Esophagus muscularis mucosa (tissue), 4 donors: ENCODE data around the gene PIK3CG. TPM values are rescaled to one million over a fixed set of nuclear protein-coding genes. Genes with fewer than 3 reads are reported as not detected.
A peak's percentile ranks its signal among the peaks of the same experiment; 100 is the strongest.

Experiments
- DNase-seq: peaks from one replicate; pipeline ENCODE4 v3.0.0-alpha.2; 2017; ENCODE audit errors: extremely low spot score
- H3K27ac ChIP-seq, 4 donors: fragments of 200-600 bp; sonication (generic); replicated peaks in 1 of 4; 1 replicate in 3 of 4; 2 replicates in 1 of 4; pipeline ENCODE4 v1.5.1; 2016 to 2019; ENCODE audit warnings: mild to moderate bottlenecking in 1 of 4
- H3K27me3 ChIP-seq, 4 donors: fragments of 200-600 bp; sonication (generic); one replicate each; pipeline versions ENCODE4 v1.5.1 to v1.6.0; 2016 to 2019
- H3K36me3 ChIP-seq, 4 donors: fragments of 200-600 bp; sonication (generic); one replicate each; pipeline ENCODE4 v1.5.1; 2016 to 2019
- H3K4me1 ChIP-seq, 4 donors: fragments of 200-600 bp; sonication (generic); one replicate each; pipeline ENCODE4 v1.5.1; 2016 to 2019
- H3K4me3 ChIP-seq, 4 donors: fragments of 200-600 bp; sonication (generic); 1 replicate in 2 of 4; 2 replicates in 2 of 4; pipeline ENCODE4 v1.5.1; 2016 to 2019; ENCODE audit warnings: mild to moderate bottlenecking in 4 of 4, moderate library complexity in 1 of 4
- H3K9me3 ChIP-seq, 4 donors: fragments of 200-600 bp; sonication (generic); 1 replicate in 3 of 4; 2 replicates in 1 of 4; pipeline ENCODE4 v1.5.1; 2016 to 2019
- EP300 ChIP-seq: sonication (generic); formaldehyde crosslinking; IDR thresholded peaks from one replicate; pipeline ENCODE4 v1.6.1; 2017; ENCODE audit warnings: antibody characterized with exemption
- POLR2A ChIP-seq: fragments of 450-650 bp; IDR thresholded peaks from one replicate; pipeline ENCODE4 v1.6.1; 2017; ENCODE audit warnings: antibody characterized with exemption, moderate library complexity, mild to moderate bottlenecking, low read depth
- POLR2AphosphoS5 ChIP-seq, 2 donors: sonication (generic); formaldehyde crosslinking; IDR thresholded peaks; one replicate each; pipeline ENCODE4 v1.6.1; 2017; ENCODE audit warnings: antibody characterized with exemption in 2 of 2
- WGBS: methylation state at CpG from one replicate; pipeline ENCODE4 v1.1.5; 2018; 5-methylcytosine and 5-hydroxymethylcytosine counted together
- intact Hi-C: fragments of 100-400 bp; cut with DNase I; formaldehyde crosslinking; loops from one replicate; pipeline ENCODE4 v1.15.1; 2023
- total RNA-seq, 4 donors: library from RNA; depleted of rRNA; stranded (reverse); fragments of >200 nt; gene quantifications; one replicate each; pipeline versions ENCODE4 v1.1.0 to v1.2.1, GENCODE V29; 2016
- TF ChIP-seq, protein P1 (sequence below), 3 experiments: fragments of 200-600 bp in 2 of 3; fragments of 450-650 bp in 1 of 3; sonication (generic) in 2 of 3; IDR thresholded peaks; one replicate each; pipeline ENCODE4 v1.5.1; 2017 to 2019; ENCODE audit warnings: antibody characterized with exemption in 3 of 3, mild to moderate bottlenecking in 2 of 3, moderate library complexity in 1 of 3

The PIK3CG gene
- 1 to 10 TPM; 1.8 to 3.8 (median 2.7) TPM for total RNA-seq

DNA sequence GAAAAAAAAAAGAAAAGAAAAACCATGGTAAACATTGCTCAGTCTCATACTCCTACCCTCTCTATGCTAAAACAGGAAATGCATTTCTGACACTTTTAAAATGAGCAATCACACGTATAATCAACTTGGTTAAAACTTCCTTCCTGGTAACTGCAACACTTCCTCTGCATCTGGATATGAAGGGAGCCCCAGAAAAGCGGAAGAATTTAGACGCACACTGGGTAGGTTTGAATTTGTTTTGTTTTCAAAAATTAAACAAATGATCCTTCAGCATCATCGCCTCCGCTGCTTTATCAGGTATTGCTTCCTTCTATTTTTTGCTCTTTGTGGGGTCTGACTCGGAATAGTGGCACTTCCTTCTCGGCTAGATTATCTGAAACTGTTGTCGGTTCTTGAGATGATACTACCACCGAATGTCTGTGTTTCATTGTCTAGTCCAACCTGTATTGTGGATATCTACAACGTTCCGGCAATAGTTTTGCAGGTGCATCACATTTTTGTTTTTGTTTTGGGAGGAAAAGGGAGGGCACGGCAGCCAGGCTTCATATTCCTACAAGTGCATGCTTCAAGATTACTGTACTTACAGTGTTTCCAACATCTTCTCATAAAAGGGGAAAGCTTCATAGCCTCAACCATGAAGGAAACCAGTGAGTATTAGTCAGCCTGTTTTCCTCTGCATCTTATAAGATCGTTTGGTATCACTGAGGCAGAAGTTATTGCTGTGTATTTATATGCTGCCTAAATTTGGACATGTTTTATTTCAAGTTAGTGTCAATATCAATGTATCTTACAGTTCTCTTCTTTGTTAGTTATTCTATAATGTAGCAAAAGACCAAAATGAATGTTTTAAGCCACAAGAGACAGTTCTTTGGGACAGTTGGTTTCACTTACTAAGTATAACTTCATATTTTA lies at the start of gene PIK3CG:
Gene PIK3CG, plus strand, starts transcription at position 153 of the 912 bp plus-strand sequence. CDS start 2,280 bp downstream, outside the sequence.
- Histone ChIP-seq H3K36me3 (peaks cover 0 to 6% (median 3%) of the 10 kb centered on the region in 4 donors), H3K4me3 (peak within 1 kb of the TSS; percentile 28 to 45 (median 32)), H3K27me3 (no peaks in the 10 kb centered on the region), H3K27ac (peak within 1 kb of the TSS in 3 of 4 donors; percentile 24 to 28 (median 27)), H3K9me3 (no peaks in the 10 kb centered on the region), H3K4me1 (peaks cover 0 to 15% (median 9%) of the 10 kb centered on the region in 4 donors)
- TF ChIP-seq EP300 (no peak), POLR2AphosphoS5 (IDR thresholded peaks at IDR 0.05) (no peak), POLR2A (no peak)
- TF ChIP-seq, protein P1, sequence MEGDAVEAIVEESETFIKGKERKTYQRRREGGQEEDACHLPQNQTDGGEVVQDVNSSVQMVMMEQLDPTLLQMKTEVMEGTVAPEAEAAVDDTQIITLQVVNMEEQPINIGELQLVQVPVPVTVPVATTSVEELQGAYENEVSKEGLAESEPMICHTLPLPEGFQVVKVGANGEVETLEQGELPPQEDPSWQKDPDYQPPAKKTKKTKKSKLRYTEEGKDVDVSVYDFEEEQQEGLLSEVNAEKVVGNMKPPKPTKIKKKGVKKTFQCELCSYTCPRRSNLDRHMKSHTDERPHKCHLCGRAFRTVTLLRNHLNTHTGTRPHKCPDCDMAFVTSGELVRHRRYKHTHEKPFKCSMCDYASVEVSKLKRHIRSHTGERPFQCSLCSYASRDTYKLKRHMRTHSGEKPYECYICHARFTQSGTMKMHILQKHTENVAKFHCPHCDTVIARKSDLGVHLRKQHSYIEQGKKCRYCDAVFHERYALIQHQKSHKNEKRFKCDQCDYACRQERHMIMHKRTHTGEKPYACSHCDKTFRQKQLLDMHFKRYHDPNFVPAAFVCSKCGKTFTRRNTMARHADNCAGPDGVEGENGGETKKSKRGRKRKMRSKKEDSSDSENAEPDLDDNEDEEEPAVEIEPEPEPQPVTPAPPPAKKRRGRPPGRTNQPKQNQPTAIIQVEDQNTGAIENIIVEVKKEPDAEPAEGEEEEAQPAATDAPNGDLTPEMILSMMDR (IDR thresholded peaks at IDR 0.05): no peak
- DNase-seq: no peak
- intact Hi-C loops: no loop called here
- WGBS: 63% methylated on average over 13 of the region's 13 CpGs

DNA sequence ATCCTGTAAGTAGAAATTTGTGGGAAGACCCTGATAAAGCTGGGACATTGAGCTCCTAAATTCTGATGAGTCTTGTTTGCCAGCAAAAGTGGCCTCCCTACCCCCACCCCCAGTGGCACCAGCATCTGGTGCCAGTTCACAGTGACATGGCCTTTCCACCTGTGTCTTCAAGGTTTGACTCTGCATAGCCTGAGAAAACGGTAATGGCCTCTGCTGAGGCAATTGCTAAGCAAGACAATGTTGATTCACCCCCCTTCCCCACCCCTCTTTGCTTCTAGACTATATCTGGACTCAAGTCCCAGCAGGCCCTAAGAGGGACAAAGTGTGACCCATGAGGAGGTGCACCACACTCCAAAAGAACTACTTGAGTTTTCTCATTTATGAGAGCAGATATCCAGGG lies 48.0 kb upstream of the PIK3CG start:
- 60% methylated on average over 1 of the region's 1 CpG for WGBS
- H3K36me3 ChIP-seq: no peaks in the 10 kb centered on the region
- intact Hi-C loops: no loop called here
- H3K4me1 ChIP-seq: no peaks in the 10 kb centered on the region
- H3K4me3 ChIP-seq: no peak overlapping the region
- peak; percentile 66 for DNase-seq
- TF ChIP-seq EP300 (no peak), POLR2A (no peak), POLR2AphosphoS5 (IDR thresholded peaks at IDR 0.05) (no peak)
- TF ChIP-seq, protein P1 (IDR thresholded peaks at IDR 0.05): no peak
- H3K9me3 ChIP-seq: no peaks in the 10 kb centered on the region
- no peak overlapping the region for H3K27ac ChIP-seq
- H3K27me3 ChIP-seq: no peaks in the 10 kb centered on the region

DNA sequence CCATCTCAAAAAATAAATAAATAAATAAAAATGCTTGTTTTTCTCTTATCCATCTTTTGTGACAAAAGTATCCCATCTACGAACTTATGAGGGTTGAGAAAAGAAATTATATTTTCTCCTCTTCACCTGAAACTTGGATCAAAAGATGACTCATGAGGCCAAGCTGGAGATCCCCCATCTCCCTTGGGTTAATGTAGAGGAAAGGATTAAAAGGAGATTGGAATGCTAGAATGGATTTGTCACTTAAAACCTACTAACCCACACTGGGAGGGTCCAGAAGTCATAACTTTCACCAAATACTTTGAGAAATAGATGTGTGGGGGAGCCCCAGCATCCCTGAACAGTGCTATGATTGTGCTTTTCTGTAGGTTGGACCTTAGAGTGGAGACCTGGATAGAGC lies 46.3 kb upstream of the PIK3CG start:
- no peaks in the 10 kb centered on the region for H3K9me3 ChIP-seq
- TF ChIP-seq, protein P1 (IDR thresholded peaks at IDR 0.05): no peak
- no peak for TF ChIP-seq POLR2A
- TF ChIP-seq POLR2AphosphoS5 (IDR thresholded peaks at IDR 0.05): no peak
- TF ChIP-seq EP300: no peak
- no peaks in the 10 kb centered on the region for H3K27me3 ChIP-seq
- intact Hi-C loops: no loop called here
- 92% methylated on average over 1 of the region's 1 CpG for WGBS
- H3K4me3 ChIP-seq: no peak overlapping the region
- H3K27ac ChIP-seq: no peak overlapping the region
- no peaks in the 10 kb centered on the region for H3K36me3 ChIP-seq
- H3K4me1 ChIP-seq: no peaks in the 10 kb centered on the region
- DNase-seq: no peak

DNA sequence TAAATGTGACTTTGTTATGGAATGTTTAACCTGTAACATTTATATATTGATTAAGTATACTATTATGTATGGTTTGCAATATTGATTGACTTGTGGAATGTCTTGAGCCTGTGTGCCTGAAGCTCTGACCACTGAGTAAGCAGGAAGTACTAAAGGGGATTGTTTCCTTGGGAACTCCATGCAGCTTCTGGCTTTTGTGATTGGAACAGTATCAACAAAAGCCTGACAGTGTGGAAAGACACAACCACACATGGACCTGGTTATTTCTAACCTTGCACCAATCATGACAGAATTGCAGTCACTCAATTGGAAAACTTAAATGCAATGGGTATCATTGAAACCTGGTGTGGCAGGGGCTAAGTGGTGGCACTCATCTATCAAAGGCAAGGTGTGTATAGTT lies 45.5 kb upstream of the PIK3CG start:
- Histone ChIP-seq H3K27ac (no peak overlapping the region), H3K27me3 (no peaks in the 10 kb centered on the region), H3K36me3 (no peaks in the 10 kb centered on the region), H3K4me3 (no peak overlapping the region), H3K9me3 (no peaks in the 10 kb centered on the region), H3K4me1 (no peaks in the 10 kb centered on the region)
- intact Hi-C loops: no loop called here
- DNase-seq: peak; percentile 39
- TF ChIP-seq EP300 (no peak), POLR2A (no peak), POLR2AphosphoS5 (IDR thresholded peaks at IDR 0.05) (no peak)
- TF ChIP-seq, protein P1 (IDR thresholded peaks at IDR 0.05): no peak
